ENCODE results near the gene IPO5.

- TF ChIP-seq, protein P1, sequence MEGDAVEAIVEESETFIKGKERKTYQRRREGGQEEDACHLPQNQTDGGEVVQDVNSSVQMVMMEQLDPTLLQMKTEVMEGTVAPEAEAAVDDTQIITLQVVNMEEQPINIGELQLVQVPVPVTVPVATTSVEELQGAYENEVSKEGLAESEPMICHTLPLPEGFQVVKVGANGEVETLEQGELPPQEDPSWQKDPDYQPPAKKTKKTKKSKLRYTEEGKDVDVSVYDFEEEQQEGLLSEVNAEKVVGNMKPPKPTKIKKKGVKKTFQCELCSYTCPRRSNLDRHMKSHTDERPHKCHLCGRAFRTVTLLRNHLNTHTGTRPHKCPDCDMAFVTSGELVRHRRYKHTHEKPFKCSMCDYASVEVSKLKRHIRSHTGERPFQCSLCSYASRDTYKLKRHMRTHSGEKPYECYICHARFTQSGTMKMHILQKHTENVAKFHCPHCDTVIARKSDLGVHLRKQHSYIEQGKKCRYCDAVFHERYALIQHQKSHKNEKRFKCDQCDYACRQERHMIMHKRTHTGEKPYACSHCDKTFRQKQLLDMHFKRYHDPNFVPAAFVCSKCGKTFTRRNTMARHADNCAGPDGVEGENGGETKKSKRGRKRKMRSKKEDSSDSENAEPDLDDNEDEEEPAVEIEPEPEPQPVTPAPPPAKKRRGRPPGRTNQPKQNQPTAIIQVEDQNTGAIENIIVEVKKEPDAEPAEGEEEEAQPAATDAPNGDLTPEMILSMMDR (IDR thresholded peaks at IDR 0.05), result no peak
- no peak for TF ChIP-seq MXI1 (IDR thresholded peaks at IDR 0.05; ENCODE audit: low read depth, low read length)
- no peak for TF ChIP-seq RAD21 (IDR thresholded peaks at IDR 0.05; ENCODE audit: low read length)
- no peak for TF ChIP-seq JUND (IDR thresholded peaks at IDR 0.05)
Measured at GRCh38 chr13:98018293-98018692, 64.8 kb downstream of the IPO5 start.

Data from SK-N-SH (cell line).